ENCODE results near the gene SLC4A9. TPM values are rescaled to one million over a fixed set of nuclear protein-coding genes. Genes with fewer than 3 reads are reported as not detected.

SLC4A9 gene
- 0.13 TPM for total RNA-seq

DNA sequence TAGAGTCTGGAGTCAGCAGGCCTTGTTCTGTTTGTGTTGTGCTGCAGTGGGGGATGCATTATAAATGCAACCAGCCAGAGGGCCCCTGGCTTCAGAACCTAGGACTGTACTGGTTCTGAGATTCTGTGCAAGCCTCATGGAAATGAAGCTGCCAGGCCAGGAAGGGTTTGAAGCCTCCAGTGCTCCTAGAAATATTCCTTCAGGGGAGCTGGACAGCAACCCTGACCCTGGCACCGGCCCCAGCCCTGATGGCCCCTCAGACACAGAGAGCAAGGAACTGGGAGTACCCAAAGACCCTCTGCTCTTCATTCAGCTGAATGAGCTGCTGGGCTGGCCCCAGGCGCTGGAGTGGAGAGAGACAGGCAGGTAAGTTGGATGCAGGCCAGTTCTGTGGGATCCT, at the start of gene SLC4A9:
Gene SLC4A9, plus strand, starts transcription at position 94 of the 400 bp plus-strand sequence. Its CDS starts 43 bp downstream, at position 137.
- no peak for DNase-seq (ENCODE audit: low spot score)

DNA sequence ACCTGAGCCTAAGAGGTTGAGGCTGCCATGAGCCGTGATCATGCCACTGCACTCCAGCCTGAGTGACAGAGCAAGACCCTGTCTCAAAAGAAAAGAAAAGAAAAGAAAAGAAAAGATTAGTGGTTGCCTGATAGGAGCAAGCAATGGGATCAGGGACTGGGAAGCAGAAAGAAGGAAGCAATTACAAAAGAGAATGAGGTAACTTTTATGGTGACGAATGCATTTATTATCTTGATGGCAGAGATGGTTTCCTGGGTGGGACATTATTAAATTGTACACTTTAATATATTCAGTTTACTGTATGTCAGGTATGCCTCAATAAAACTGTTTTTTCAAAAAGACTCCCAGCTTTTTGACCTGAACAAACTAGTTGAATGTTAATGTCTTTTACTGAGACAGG, 49.6 kb upstream of the SLC4A9 start:
- no peak for DNase-seq (ENCODE audit: low spot score)

DNA sequence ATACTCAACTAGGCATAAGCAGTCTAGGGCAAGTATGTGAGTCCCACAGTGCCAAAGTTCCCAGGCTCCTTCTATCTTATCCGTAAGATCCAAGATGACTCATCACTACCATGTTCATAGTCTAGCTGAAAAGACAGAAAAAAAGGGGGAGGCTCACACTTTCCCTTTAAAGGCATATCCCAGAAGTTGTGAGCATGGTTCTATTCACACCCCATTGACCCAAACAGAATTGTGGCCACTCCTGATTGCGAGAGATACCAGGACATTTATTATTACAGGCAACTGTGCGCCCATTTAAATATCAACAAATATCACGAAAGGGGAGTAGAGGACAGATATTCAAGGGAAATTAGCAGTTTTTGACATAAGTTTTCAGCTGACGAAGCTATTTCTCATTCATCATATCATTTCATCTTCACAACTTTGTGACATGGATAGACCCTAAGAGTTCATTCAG, 49.0 kb upstream of the SLC4A9 start:
- DNase-seq (ENCODE audit: low spot score) = no peak

DNA sequence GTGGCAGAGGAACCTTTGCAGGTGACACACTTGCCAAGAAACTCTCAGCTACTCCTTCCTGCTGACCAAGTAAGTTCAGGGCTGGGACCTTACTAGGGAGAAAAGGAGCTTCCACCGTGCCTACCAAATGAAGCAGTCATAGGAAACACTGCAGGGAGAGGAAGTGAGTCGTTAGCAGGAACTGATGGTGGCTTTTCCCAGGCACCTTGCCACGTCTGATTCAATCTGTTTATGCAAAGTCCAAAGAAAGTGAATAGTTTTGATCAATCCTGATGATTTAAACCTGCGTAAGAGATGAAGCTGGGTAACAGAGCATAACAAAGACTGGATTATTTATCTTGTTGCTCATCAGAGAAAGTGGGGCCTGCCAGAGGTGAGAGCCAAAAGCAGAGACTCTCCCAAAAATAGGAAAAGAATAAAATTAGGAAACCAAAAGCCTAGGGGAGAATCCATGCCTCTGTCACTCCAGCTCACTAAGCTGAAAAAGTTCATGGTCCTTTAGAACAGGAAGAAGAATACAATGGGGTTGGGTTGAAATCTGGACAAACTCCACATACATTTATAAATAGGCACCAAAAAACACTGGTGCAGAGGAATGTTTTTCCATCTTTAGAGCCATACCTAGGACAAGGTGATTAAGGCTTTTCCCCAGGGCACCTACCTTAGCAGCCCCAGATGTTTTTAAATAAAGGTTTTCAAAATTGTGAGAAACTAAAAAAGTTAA, 47.8 kb upstream of the SLC4A9 start:
- DNase-seq (ENCODE audit: low spot score) = peak; percentile 68

DNA sequence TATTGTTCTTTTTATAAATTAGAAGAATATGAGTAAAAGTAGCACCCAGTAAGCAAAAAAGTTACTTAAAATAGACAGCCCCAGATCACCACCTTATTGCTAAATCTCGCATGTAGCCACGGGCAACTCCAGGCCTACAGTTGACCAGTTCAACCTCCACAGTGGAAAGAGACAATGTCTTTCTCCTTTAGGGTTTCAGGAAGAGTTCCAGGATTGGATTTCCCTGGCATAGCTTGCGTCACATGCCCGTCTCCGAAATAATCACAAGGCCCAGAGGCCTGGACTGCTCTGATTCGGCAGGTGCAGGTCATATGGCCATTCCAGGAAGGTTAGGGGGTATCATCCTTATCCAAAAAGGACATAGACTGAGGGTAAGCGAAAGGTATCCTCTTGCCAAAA, 47.2 kb upstream of the SLC4A9 start:
- DNase-seq (ENCODE audit: low spot score) = no peak

DNA sequence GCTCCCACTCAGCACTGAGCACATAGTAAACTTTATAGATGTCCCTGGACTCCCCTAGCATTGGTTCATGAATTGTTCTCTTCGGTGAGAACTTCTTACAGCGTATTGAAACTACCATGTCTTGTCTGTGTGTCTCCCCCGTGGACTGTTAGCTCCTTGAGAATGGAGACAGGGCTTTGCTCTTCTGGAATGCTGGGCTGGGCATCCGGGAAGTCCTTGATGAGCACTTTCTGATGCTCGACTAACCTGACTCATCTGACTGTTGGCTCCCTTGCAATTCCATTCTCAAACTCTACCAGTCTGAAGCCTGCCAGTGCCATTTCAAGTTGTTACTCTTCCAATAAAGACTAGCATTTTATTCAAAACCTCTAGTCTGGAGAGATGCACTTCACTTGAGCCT, 42.1 kb upstream of the SLC4A9 start:
- no peak for DNase-seq (ENCODE audit: low spot score)

DNA sequence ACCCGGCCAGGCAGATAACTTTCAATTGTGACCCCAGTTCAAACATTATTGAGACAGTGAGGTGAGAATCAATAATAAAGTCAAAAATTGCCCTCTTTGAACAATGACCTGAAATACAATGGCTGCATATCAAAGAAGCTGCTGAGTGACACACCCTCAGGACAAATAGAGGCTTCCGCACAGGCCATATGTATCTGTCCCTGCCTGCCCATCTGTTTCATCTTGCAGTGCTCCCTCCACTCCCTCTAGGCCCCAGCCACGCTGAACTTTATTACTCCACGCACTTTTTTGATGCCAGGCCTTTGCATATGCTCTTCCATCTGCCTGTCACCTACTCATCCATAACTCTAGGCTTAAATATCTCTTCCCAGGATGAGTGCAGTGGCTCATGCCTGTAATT, 41.2 kb upstream of the SLC4A9 start:
- DNase-seq (ENCODE audit: low spot score) = no peak

DNA sequence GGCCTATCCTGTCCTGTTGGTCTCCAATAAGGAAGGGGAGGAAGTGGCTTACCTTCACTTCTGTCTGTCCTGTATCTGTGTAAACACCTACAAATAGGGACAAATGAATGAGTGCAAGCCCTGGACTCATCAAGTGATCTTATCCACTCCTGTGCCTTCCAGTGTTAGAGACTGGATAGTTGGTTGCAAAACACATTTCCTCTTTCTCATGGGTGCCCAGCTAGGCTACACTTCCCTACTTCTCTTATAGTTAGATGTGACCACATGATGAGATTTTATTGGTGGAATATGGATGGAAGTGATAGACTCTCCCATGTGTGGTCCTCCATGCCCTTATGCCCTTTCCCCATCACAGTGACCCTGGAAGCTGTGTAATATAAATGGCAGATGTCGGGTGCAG, 40.2 kb upstream of the SLC4A9 start:
- DNase-seq (ENCODE audit: low spot score) = no peak

GRCh38 chr5:140321796-140322195, 38.2 kb upstream of the SLC4A9 start:
- no peak for DNase-seq (ENCODE audit: low spot score)

DNA sequence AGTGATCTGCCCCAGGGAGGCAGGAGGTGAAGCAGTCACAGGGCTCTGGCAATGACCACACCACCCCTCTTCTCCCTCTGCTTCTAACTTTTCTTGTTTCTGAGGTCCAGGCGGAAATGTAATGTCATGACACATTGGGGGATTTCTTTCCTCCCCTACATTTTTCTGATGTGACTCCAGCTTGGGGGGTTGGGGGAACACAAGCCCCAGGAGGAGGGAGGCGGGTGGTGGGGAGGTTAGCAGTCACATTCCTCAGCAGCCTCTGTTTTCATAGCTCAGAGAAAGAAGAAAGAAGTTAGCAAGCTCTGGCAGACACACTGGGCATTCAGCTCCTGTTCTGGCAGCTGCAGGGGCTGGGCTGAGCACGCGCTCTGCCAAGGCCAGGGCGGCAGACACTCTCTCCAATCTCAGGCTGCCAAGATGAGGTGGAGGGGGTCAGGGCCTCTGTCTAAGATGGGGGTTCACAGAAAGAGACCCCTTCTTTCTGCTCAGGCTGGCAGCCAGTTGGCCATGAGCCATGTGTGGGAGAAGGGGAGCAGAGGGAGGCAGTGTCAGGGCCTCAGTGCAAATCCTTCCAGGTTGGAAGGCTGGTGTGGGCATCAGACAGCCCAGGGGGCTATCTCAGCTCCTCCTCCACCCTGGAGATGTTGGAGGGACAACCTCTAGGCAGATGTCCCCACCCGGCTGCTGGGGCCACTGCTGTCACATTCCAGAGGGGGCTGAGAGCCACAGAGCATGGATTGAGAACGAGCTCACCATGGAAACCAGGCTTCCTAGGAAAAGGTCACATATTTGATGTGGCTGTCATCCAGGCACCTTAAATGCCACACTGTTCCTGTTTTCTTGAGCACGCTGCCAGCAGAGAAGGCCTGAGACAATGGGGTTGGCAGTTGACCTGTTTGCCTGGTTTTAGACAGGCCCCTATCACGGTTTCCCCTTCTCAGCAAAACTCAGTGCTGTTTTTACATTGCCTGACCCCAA, 37.0 kb upstream of the SLC4A9 start:
- DNase-seq (ENCODE audit: low spot score) = no peak

GRCh38 chr5:140324041-140324600, 35.9 kb upstream of the SLC4A9 start:
- no peak for DNase-seq (ENCODE audit: low spot score)

DNA sequence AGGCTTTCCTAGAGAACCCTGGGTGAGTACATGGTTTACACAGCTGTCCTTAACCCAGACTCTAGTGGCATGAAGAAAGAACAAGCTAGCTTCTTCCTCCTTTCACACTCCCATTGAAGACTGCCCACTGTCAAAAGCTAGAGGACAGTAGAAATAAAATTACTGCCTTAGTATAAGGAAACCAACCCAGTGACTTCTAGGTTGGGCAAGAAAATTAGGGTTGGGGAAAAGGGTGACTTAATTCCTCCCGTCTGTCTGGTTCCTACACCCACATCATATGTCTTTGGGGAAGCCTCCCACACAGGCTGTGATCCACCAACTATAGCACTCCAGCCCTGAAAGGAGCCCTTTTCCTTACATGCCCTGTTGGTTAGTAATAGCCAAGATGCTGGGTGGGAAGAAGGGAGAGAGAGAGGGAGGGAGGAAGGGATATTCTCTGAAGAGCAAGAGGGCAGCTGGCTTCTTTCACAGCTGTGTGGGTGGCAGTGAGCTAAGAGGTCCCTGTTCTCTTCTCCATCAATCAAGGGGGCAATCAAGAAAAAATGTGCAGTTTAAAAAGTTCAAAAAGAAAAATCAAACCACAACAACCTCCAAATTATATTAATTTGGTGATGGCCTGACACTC, 35.3 kb upstream of the SLC4A9 start:
- no peak for DNase-seq (ENCODE audit: low spot score)

DNA sequence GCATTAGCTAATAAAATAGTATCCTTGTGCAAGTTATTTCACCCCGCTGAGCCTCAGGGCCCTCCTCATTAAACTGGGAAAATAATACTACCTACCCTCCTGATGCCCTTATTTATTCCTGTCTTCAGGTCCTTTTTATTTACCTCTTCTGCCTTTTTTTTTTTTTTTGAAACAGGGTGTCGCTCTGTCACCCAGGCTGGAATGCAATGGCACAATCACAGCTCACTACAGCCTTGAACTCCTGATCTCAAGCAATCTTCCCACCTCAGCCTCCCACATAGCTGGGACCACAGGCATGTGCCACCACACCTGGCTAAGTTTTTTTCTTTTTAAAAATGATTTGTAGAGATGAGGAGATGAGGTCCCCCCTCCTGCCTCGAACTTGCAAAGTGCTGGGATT, 34.5 kb upstream of the SLC4A9 start:
- no peak for DNase-seq (ENCODE audit: low spot score)

DNA sequence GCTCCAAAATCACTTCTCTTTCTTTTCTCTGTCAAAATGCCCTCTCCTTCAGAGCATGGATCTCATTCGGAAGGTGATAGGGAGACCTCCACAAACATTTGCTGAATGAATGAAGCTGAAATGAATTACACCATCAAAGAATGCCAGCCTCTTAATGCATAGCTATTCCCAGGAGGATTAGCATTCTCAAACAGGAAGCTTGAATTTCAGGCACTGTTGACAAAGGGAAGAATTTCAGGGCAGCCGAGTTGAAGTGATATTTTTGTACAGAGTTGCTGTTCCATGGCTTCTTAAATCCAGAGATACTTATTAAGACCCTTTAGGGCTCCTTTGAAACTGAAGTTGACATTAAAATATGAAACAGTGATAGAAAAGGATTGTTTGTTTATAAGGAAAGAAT, 32.4 kb upstream of the SLC4A9 start:
- no peak for DNase-seq (ENCODE audit: low spot score)

DNA sequence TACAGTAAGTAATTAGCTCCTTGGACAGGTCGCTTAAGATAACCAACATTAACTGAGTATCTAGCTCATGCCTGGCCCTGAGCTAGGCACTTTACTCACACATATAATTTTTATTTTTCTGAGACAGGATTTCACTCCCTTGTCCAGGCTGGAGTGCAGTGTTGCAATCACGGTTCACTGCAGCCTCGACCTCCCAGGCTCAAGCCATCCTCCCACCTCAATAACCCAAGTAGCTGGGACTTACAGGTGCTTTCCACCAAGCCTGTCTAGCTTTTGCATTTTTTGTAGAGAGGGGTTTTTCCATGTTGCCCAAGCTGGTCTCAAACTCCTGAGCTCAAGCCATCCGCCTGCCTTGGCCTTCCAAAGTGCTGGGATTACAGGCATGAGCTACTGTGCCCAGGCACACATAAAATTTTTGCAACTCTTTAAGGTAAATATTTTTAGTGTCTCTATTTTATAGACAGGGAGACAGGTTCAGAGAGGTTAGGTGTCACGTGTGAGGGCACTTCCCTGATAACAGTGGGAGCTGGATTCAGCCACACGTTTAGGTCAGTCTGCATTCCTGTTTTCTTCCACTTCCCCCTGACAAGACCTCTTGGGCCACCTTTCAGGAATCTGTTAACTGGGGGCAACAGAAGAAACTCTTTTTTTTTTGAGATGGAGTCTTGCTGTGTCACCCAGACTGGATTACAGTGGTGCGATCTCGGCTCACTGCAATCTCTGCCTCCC, 31.8 kb upstream of the SLC4A9 start:
- DNase-seq (ENCODE audit: low spot score) = no peak

GRCh38 chr5:140329739-140330481, 30.1 kb upstream of the SLC4A9 start:
- DNase-seq (ENCODE audit: low spot score) = no peak

- no peak for DNase-seq (ENCODE audit: low spot score)
Observed at GRCh38 chr5:140331638-140332037, 28.4 kb upstream of the SLC4A9 start.

DNA sequence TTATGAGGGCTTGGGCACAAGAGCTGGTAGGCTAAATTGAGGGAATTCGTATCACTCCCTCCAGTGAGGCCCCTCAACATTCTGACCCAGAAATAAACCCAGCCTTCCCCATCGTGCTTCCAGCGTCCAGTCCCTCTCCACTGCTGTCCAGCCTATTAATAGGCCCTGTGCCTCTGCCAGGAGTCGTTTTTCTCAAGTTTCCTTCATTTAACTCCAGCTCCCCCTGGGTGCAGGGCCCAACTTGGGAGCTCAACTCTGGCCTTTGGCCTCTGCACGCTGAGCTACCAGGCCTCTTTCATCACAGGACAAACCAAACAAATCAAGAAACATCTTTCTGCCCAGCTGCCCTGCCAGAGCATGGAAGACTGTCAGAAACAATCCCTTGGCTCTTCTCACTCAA, 23.6 kb upstream of the SLC4A9 start:
- no peak for DNase-seq (ENCODE audit: low spot score)

GRCh38 chr5:140337880-140338279, 22.1 kb upstream of the SLC4A9 start:
- DNase-seq (ENCODE audit: low spot score) = no peak

DNA sequence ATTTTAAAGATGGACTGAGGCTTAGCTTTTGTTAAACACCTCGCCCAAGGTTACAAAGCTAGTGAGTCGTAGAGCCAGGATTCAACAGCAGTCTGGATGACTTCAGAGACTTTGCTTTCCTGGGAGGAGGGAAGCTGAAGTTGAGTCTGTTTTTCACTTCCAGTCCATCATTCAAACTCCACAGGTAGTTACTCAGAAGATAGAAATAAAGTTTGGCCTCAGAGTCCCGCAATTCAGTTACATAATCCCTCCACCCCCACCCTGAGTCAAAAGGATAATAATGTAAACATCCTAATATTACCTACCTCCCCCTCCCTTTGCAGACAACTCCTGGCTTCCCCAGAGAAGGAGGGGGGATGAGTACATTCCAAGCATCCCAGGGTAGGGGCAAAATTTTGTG, 21.7 kb upstream of the SLC4A9 start:
- no peak for DNase-seq (ENCODE audit: low spot score)

DNA sequence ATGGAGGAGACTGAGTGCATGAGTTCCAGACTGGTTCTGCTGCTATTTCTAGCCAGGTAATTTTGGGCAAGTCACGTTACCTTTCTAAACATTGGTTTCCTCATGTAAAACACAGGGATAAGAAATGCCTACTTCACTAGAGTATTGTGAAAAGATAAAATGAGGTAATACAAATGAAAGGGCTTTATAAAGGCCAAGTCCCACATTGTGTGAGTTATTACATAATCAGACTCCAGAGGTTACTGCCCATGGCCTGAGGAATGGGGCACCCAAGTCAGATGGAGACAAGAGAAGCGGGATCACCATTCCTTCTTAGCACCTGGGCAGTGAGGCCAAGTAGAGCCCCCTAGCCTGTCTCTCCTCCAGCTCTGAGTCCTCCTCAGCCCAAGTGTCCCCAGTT, 21.1 kb upstream of the SLC4A9 start:
- no peak for DNase-seq (ENCODE audit: low spot score)
